Fibroblast of peridontal ligament (primary cell): ENCODE results near the gene NEK6.

Experiments
- DNase-seq: peaks from one replicate; pipeline ENCODE4 v3.0.0-alpha.2; 2010; ENCODE audit errors: extremely low read depth

Gene NEK6

DNA sequence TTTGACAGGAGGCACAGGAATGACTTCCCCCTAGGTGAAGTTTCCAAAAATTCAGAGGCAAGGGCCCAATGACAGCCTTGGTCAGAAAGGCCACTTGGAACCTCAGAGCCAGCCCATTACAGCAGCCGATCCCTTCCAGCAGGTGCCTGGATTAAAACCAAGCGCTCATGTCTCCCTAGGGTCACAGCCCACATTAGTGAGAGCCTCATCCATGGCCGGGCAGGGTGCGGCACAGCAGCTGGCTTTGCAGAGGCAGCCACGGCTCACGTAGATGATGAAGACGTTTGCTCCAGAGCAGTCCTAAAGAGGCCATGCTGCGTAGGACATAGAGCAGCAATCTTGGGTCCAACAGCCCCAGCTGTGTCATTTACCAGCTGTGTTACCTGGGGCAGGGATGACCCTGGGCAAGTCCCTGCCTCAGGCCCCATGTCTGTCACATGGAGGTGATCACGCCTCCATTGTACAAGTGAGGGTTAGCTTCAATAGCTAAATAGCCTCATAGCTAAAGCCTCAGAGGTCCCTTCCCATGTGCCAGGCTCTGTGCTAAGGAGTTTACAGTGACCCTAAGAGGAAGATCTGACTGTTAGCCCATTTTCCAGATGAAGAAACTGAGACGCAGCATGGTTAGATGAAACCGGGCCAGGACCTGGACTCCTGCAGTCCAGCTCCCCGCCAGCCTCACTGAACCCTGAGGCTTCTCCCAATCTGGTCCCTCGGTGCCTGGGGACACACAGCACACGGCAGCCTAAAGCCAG is 39.2 kb downstream of the NEK6 start:
- DNase-seq, result no peak

DNA sequence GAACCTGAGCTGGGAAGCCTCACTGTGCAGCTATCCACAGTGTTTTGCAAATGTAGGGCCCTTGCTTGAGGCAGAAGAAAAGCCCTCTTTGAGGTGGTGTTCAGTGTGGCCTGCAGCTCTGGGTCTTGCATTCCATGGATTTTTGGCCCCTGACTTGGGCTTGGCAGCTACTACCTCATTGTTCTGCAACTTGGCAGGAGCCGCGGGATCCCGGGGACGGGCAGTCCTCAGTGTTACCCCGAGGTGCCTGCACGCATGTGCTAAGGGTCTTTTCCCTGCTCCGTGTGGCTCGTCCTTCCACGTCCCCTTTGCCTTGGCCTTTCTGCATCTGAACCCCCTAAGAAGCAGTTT is 39.8 kb downstream of the NEK6 start:
- DNase-seq, result peak; percentile 96

GRCh38 chr9:124297915-124298645 is 40.3 kb downstream of the NEK6 start:
- no peak for DNase-seq

DNA sequence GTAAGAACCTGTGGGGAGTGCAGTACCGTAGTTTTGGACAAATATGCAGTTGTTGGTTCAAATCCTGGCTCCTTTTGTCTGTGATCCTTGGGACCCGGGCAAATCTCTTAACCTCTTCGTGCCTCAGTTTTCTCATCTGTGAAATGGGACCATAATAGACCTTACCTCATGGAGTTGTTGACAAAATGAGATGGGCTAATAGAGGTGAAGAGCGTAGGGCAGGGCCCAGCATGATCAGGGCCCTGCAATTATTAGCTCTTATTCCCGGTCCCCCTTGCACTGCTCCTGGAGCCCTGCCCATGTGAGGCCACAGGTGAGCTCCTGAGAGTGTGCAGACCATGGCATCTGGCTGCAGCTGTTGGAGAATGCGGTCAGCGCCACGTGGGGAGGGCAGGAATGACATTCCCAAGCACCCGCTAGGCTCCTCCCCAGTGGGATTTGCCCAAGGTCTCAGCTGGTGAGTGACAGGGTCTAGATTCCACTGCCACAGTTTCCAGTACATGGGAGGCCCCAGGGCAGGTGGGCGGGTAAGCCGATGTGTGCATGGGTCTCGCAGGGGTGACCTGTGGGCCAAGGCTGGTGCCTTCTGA is 41.0 kb downstream of the NEK6 start:
- no peak for DNase-seq

DNA sequence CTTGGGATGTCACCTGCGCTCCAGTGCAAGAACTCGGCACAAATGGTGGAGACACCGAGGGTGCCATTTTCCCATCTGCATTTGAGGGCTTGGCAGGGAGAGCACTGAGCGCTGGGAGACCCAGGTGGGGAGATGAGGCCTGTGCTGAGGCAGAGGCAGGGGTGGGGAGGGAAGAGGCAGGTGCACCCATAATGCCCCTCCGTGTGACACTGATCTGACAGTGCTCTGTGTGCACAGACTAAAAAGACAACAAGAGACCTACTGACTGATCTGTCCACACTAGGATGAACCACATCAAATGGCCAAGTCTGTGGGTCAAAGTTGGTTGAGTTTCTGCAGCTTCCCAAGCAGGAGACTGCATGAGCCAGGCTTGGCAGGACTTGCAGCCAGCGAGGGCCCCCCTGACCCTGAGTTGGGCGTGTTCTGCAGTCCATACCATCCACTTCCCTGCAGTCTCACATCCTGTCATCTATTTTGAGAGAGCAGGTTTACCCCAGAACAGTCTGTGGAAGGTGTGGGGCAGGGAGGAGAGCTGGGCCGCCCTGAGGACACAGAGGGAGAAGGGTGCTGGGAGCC is 41.9 kb downstream of the NEK6 start:
- no peak for DNase-seq

GRCh38 chr9:124300312-124300711 is 42.6 kb downstream of the NEK6 start:
- no peak for DNase-seq

DNA sequence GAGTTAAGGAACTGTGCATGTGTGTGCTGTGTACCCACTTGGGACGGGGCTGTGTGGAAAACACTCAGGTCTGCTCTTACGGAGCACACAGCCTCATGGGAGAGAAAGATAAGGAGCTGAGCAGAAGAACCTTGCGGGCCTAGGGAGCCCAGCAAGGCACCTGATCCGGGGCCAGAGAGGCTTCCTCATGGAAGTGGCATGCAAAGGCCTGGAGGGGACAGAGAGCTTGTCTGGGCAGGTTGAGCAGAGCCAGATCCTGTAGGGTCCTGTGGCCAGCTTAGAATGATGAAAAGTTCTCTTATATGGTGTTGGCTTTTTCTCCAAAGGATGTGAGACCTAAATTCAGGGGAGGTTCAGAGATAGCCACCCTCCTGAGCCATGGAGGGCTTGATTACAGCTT is 45.2 kb downstream of the NEK6 start:
- DNase-seq, result no peak

- no peak for DNase-seq
These were observed 46.0 kb downstream of the NEK6 start for GRCh38 chr9:124303762-124304161.

DNA sequence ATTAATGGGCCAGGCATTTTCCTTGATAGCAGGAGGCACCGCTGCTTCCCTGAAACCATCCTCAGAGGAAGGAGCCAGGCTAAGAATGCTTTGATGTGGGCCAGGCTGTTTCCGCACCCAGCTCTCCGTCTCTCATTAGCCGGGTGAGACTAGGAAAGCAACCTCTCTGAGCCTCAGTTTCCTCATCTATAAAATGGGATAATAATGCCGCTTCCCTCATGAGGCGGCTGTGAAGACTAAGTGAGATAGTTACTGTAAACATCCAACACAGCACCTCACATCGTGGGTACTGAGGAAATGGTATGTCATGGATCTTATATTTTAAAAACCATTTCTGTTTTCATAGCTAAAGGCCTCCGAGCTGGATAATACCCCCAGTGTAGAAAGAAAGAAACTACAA is 46.5 kb downstream of the NEK6 start:
- no peak for DNase-seq

DNA sequence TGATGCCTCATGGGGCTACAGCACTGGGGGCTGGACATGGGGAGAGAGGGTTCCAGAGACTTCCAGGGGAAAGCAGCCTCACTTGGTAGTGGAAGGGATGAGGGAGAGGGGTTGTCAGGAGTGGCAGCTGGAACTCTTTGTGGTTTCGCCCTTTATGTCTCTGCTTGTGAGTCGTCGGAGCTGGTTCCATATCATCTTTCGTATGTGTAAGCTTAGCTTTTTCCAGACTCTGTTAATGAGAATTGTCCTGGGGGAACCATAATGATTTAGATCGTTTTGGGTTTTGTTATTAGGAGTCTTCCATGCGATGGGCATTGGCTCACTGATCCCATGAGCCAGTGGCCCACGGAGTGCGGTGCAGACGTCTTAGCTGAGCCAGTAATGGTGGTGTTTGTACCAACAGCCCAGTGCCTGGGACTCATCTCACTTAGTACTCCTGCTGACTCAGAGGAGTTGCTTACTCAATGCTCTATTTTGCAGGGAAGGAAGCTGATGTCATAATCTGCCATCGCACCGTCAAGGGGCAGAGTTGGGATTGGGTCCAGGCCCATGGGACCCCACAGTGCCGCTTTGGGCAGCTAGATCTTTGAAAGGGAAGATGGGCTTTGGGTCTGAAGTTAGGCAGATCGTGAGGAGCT is 48.5 kb downstream of the NEK6 start:
- peak; percentile 91 for DNase-seq

DNA sequence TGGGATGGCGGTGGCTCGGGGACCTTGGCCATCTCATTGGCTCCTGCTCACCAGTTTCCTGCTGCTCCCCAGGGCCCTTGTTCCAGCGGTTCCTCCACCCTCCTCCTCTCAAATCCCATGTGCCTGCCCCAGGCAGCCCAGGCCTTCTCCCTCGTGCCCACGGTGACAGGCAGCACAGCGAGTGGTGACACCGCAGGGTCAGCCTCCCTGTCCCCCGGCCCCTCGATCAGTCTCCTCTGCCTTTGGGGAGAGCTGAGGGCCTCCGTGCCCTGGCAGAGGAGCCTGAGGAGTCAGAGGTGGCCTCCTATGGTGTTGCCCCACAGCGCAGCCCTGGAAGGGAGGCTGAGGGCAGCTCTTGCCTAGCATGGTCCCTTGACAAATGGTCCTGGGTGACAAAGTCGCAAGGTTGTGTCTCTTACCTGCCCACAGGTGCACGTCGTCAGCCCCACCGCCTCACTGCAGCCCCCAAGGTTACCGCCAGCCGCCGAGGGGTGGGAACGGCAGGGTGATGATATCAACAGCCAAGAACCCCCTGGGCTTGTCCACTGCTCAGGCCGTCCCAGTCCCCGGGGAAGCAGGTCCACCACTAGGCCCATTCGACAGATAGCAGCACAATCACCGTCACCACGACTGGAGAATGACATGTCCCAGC is 49.8 kb downstream of the NEK6 start:
- DNase-seq, result no peak

DNA sequence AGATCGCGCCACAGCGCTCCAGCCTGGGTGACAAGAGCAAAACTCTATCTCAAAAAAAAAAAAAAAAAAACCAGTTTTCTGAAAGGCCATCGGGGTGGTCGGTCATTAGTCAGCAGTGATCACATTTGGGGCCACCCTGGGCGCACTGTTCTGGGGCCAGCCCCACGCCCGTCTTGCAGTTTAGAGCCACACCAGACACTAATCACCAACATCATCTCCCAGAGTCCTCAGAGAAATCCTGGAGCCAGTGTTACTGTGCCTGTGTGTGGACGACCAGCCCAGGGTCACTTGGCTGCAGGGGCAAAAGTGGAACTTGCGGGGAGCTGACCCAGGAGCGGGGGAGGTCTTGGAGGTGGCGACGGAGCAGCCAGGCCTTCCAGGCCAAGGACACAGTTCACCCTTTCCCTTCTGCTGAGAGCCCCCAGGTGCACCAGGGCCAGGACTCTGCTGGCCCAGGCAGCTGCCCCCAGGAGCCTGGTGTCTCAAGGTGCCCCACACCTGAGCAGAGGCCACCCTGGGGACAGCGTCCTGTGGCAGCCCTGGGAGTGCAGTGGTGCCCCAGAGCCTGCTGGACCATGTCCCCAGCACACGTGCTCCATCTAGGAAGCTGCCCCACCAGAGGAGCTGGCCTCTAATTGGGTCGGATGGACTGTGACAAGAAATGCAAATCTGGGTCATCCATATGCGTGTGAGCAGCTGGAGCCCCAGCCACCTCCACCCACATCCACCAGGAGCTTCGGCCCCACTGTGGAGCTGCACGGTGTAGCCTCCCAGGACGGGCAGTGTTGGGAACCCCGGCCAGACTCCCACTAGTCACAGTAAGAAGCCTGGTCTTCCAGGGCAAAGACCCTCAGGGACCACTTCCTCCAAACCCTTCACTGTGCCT is 51.1 kb downstream of the NEK6 start:
- no peak for DNase-seq

- DNase-seq, result peak; percentile 92
These were observed 51.9 kb downstream of the NEK6 start for GRCh38 chr9:124309667-124310084.

DNA sequence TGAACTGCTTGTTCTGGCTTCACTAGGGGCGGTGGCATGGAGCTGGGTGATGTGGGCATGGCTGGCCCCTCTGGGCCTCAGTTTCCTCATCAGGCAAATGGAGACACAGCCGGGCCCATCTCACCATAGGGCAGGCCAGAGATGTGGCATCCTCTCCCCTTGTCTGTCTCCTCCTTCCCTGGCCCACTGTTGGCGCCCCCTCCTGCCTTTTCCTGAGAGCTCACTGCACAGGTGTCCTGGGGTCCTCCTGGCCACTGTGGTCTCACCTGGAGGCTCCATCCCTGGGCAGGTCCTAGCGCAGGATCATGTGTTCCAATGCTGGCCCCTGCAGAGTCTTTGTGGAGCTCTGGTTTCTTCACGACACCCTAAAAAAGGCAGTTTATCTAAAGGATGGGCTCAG is 53.5 kb downstream of the NEK6 start:
- DNase-seq, result no peak

GRCh38 chr9:124312290-124313265 is 54.8 kb downstream of the NEK6 start:
- DNase-seq, result no peak

GRCh38 chr9:124313940-124314339 is 56.2 kb downstream of the NEK6 start:
- no peak for DNase-seq

GRCh38 chr9:124315882-124316281 is 58.1 kb downstream of the NEK6 start:
- no peak for DNase-seq

DNA sequence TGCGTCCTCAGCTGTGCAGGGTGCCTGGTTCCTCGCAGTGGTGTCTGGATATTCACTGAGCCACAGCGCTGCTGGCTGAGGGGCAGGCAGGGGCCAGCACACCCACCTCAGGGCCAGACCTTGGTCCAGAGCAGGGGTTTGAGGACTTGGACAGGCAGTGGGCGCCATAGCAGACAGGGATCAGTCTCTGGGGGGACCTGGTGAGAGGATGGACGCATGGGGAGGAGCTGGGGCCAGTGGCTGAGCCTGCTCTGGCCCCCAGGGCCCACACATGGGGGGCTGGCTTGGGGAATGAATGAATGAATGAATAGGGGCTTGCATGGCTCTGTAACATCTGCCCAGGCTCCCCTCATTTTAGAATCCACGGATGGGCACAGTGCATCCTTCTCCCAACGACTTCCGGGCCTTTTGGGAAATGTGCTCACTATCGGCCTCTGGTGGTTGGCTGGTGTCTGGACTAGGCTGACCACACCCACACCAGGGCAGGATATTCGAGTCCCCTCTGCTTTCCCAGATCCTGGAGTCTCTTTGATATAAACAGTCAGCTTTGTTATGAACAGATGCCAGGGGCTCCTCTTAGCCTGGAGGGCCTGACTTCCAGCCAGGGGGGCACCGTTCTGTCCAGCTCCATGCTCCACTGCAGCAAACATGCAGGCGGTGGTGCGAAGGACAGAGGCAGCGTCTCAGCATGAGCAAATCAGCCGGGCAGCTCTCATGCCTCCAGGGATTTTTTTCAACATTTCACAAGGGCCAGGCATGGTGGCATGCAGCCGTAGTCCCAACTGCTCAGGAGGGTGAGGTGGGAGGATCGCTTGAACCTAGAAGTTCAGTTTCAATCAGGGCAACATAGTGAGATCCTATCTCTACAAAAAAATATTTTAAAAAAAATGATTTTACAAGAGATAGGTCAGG is 62.6 kb downstream of the NEK6 start:
- DNase-seq, result peak; percentile 66
